UCSD-AML1 (cell line): ENCODE results near the gene BLVRB.
"Not testable (repeated sequence)": the region's sequence is repeated elsewhere in the genome, so short reads cannot be mapped to it uniquely, and the experiment has no call there.

Experiments used
- DNase-seq: peaks from one replicate; lab custom pipeline; 2025; ENCODE audit not compliant: unreplicated experiment; lab: John Stamatoyannopoulos, UW

The BLVRB gene

GRCh38 chr19:40423938-40424337 lies 41.6 kb downstream of the BLVRB start:
- DNase-seq = no peak

- DNase-seq = no peak
Measured at GRCh38 chr19:40422748-40423566, 42.6 kb downstream of the BLVRB start.

- DNase-seq = no peak
Measured at GRCh38 chr19:40421993-40422747, 43.4 kb downstream of the BLVRB start.

GRCh38 chr19:40420766-40421765 lies 44.5 kb downstream of the BLVRB start:
- DNase-seq = peak; percentile 93

GRCh38 chr19:40420451-40420765 lies 45.1 kb downstream of the BLVRB start:
- DNase-seq = no peak

GRCh38 chr19:40419780-40420179 lies 45.8 kb downstream of the BLVRB start:
- no peak for DNase-seq

- DNase-seq = no peak
Measured at GRCh38 chr19:40419066-40419612, 46.4 kb downstream of the BLVRB start.

GRCh38 chr19:40418040-40418439 lies 47.5 kb downstream of the BLVRB start:
- no peak for DNase-seq

GRCh38 chr19:40417643-40417981 lies 47.9 kb downstream of the BLVRB start:
- no peak for DNase-seq

GRCh38 chr19:40416918-40417642 lies 48.5 kb downstream of the BLVRB start:
- DNase-seq = peak; percentile 90

- no peak for DNase-seq
Measured at GRCh38 chr19:40415768-40416167, 49.8 kb downstream of the BLVRB start.

GRCh38 chr19:40414542-40415535 lies 50.7 kb downstream of the BLVRB start:
- no peak for DNase-seq

- DNase-seq = peak; percentile 68
Measured at GRCh38 chr19:40413291-40413845, 52.2 kb downstream of the BLVRB start, which contains the start of gene PRX. PRX (minus strand) TSS chr19:40413378; CDS start chr19:40407932, 5,446 bp downstream.

GRCh38 chr19:40412866-40413265 lies 52.7 kb downstream of the BLVRB start:
- no peak for DNase-seq

- no peak for DNase-seq
Measured at GRCh38 chr19:40411958-40412499, 53.5 kb downstream of the BLVRB start.

- peak; percentile 47 for DNase-seq
Measured at GRCh38 chr19:40411125-40411842, 54.3 kb downstream of the BLVRB start.

GRCh38 chr19:40410030-40410389 lies 55.5 kb downstream of the BLVRB start:
- DNase-seq = no peak

- not testable (repeated sequence) for DNase-seq
Measured at GRCh38 chr19:40408598-40408925, 57.0 kb downstream of the BLVRB start.
